Small intestine (tissue), 7 donors: Measurements from ENCODE around the gene SH2D6. TPM values are rescaled to one million over a fixed set of nuclear protein-coding genes. Genes with fewer than 3 reads are reported as not detected.
A peak's percentile ranks its signal among the peaks of the same experiment; 100 is the strongest.
"Not testable (repeated sequence)": the region's sequence is repeated elsewhere in the genome, so short reads cannot be mapped to it uniquely, and the experiment has no call there.

Source experiments
- DNase-seq, 2 donors: peaks; one replicate each; pipeline versions ENCODE4 v3.0.0 to v3.0.0-alpha.2; 2013
- FAIRE-seq: peaks from 2 replicates; lab custom pipeline; 2012; peaks lifted over from hg19 to GRCh38; lab: Jason Lieb, UNC
- H3K27ac ChIP-seq, 3 donors: one replicate each; pipeline ENCODE4 v1.5.1; 2013; ENCODE audit warnings: low read length in 2 of 3, mild to moderate bottlenecking in 2 of 3, control low read depth in 1 of 3, inconsistent platforms in 1 of 3, low read depth in 1 of 3, moderate library complexity in 1 of 3
- H3K27me3 ChIP-seq, 3 donors: one replicate each; pipeline ENCODE4 v1.6.1; 2013; ENCODE audit warnings: low read length in 3 of 3, inconsistent platforms in 1 of 3; ENCODE audit not compliant: control insufficient read depth in 3 of 3, insufficient read depth in 3 of 3
- H3K36me3 ChIP-seq, 3 donors: one replicate each; pipeline ENCODE4 v1.6.1; 2013; ENCODE audit warnings: low read length in 3 of 3, inconsistent platforms in 1 of 3, low read depth in 1 of 3, mild to moderate bottlenecking in 1 of 3, moderate library complexity in 1 of 3; ENCODE audit not compliant: control insufficient read depth in 3 of 3, insufficient read depth in 2 of 3
- H3K4me1 ChIP-seq, 3 donors: one replicate each; pipeline ENCODE4 v1.6.1; 2013; ENCODE audit warnings: low read length in 2 of 3, inconsistent platforms in 1 of 3, low read depth in 1 of 3, mild to moderate bottlenecking in 1 of 3, moderate library complexity in 1 of 3; ENCODE audit not compliant: control insufficient read depth in 3 of 3, insufficient read depth in 2 of 3
- H3K4me3 ChIP-seq, 3 donors: one replicate each; pipeline ENCODE4 v1.5.1; 2013; ENCODE audit warnings: low read length in 3 of 3, control low read depth in 1 of 3, inconsistent platforms in 1 of 3, low read depth in 1 of 3, mild to moderate bottlenecking in 1 of 3, moderate library complexity in 1 of 3
- H3K9me3 ChIP-seq, 2 donors: one replicate each; pipeline ENCODE4 v1.6.1; 2013; ENCODE audit warnings: low read depth in 1 of 2, low read length in 1 of 2; ENCODE audit not compliant: control insufficient read depth in 2 of 2, insufficient read depth in 1 of 2
- WGBS, 3 donors: extraction: QIAGEN DNeasy Blood & Tissue Kit; methylation state at CpG; one replicate each; pipeline ENCODE4 v1.1.7; 2013; 5-methylcytosine and 5-hydroxymethylcytosine counted together
- polyA plus RNA-seq, 4 donors: library from polyadenylated mRNA; stranded (reverse) in 3 of 4; unstranded in 1 of 4; fragments of 200-250 nt in 3 of 4; fragments of 120-200 nt in 1 of 4; gene quantifications; one replicate each; pipeline versions ENCODE4 v1.2.1 to v1.2.3, GENCODE V29; 2013
- donor health status: healthy with polysubstance abuse.
- donor health status: control.
- donor health status: control.
- donor health status: Bipolar disorder and iron deficiency.
- donor health status: healthy.

SH2D6 gene
- polyA plus RNA-seq, 4 donors: 2.8 to 122 (median 23.8) TPM

DNA sequence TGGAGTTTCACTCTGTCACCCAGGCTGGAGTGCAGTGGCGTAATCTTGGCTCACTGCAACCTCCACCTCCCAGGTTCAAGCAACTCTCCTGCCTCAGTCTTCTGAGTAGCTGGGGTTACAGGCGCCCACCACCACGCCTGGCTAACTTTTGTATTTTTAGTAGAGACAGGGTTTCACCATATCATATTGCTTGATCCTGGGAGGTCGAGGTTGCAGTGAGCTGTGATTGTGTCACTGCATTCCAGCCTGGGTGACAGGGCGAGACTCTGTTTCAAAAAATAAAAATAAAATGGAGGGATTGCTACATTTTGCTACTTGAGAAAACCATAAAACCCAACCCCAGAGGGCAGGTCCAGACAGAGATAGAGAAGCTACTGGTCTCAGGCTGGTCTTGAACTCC is 35.4 kb upstream of the SH2D6 start:
- not testable (repeated sequence) for DNase-seq, H3K27me3 ChIP-seq, H3K27ac ChIP-seq, H3K4me1 ChIP-seq, FAIRE-seq, H3K4me3 ChIP-seq
- peaks cover 0 to 11% of the 10 kb centered on the region in 2 donors for H3K9me3 ChIP-seq
- WGBS, 3 donors: 94 to 95% (median 95%) methylated on average over 5 of the region's 5 CpGs
- peaks cover 4 to 49% (median 9%) of the 10 kb centered on the region in 3 donors for H3K36me3 ChIP-seq

- Histone ChIP-seq H3K27me3 (no peaks in the 10 kb centered on the region), H3K9me3 (peaks cover 0 to 11% of the 10 kb centered on the region in 2 donors), H3K4me1 (no peaks in the 10 kb centered on the region), H3K4me3 (no peak overlapping the region), H3K36me3 (peaks cover 6 to 49% (median 8%) of the 10 kb centered on the region in 3 donors), H3K27ac (no peak overlapping the region)
- no peak for DNase-seq
- 89 to 91% (median 90%) methylated on average over 4 of the region's 4 CpGs for WGBS, 3 donors
- FAIRE-seq: no peak
Measured at GRCh38 chr2:85383850-85384249, 34.7 kb upstream of the SH2D6 start.

GRCh38 chr2:85385746-85386145 is 32.8 kb upstream of the SH2D6 start:
- Histone ChIP-seq H3K4me3 (no peak overlapping the region), H3K27me3 (no peaks in the 10 kb centered on the region), H3K36me3 (peaks cover 5 to 59% (median 13%) of the 10 kb centered on the region in 3 donors), H3K9me3 (no peaks in the 10 kb centered on the region), H3K27ac (no peak overlapping the region), H3K4me1 (no peaks in the 10 kb centered on the region)
- DNase-seq: no peak
- whole genome bisulfite sequencing, 3 donors: 85 to 93% (median 85%) methylated on average over 2 of the region's 2 CpGs
- no peak for FAIRE-seq

GRCh38 chr2:85387754-85388153 is 30.8 kb upstream of the SH2D6 start:
- peaks cover 5 to 71% (median 15%) of the 10 kb centered on the region in 3 donors for H3K36me3 ChIP-seq
- no peak overlapping the region for H3K4me3 ChIP-seq
- FAIRE-seq (no peak), DNase-seq (no peak)
- H3K4me1 ChIP-seq: no peaks in the 10 kb centered on the region
- H3K27ac ChIP-seq: no peak overlapping the region
- WGBS, 3 donors: 88 to 89% (median 89%) methylated on average over 2 of the region's 2 CpGs
- H3K27me3 ChIP-seq: no peaks in the 10 kb centered on the region
- no peaks in the 10 kb centered on the region for H3K9me3 ChIP-seq

DNA sequence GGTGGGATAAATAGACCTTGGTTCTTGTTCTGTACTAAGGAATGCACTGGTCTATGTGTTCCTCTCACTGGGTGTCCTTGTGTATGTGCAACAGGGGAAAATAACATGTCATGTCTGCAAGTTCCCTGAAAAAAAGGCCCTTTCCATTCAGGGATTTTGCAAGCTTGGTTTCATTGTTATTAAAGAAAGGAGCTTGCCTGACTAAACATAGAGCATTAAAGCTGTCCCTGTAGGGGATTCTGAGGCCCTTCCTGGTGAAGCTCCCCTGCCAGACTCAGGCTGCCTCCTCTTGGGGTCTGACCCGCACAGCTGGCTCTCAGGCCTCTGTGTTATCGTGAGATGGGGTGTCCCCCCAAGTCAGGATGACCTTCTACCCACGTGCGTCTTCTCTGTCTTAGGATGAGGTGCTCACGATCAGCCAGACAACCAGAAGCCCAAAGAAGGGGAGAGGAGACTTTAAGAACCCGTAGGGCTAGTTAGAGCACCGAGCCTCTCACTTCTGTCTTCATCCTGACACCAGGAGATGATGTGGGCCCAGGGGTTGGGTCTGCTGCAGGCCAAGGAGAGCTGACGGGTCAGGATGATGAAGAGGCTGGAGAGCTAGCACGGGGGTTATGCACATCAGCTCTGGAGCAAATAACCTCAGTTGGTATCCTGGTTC is 29.5 kb upstream of the SH2D6 start:
- no peaks in the 10 kb centered on the region for H3K4me1 ChIP-seq
- 86 to 89% (median 88%) methylated on average over 9 of the region's 9 CpGs for WGBS, 3 donors
- H3K27me3 ChIP-seq: no peaks in the 10 kb centered on the region
- no peak overlapping the region for H3K27ac ChIP-seq
- no peak overlapping the region for H3K4me3 ChIP-seq
- FAIRE-seq: no peak
- no peaks in the 10 kb centered on the region for H3K9me3 ChIP-seq
- no peak for DNase-seq
- peaks cover 5 to 72% (median 15%) of the 10 kb centered on the region in 3 donors for H3K36me3 ChIP-seq

DNA sequence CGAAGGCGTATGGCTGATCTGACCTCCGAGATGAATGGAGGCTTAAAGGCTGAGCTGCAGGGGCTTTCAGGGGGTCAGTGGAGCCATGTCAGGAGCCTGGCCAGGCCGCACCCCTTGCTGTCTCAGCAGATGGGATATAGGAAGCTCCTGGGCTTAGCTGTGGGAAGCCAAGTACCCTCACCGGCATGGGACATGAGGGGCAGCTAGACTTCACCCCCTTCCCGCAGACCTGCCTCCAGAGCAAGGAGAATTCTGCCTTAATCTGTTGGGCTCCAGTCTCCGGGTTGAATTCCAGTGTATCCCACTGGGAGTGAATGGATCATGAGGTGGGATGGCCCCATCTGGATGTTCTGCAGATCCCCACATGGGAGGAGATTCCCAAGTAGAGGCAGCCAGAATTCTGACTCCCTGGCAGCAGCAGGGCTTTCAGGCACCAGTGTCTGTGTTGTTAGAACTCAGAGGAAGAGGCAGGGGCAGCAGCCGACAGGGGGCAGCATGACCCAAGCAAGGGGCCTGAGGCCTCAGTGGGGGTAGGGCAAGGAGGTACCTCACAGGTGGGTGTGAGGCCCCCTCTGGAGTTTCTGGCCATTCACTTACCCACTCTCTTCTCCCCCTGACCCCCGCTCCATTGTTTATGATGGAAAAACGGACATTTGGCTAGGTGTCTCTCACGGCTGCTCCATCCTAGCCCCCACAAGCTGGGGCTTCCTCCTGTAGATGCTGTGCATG is 27.4 kb upstream of the SH2D6 start:
- peak; percentile 55 to 71 for DNase-seq

GRCh38 chr2:85393836-85394235 is 24.7 kb upstream of the SH2D6 start:
- H3K27ac ChIP-seq: no peak overlapping the region
- no peak for FAIRE-seq
- H3K4me3 ChIP-seq: no peak overlapping the region
- no peaks in the 10 kb centered on the region for H3K4me1 ChIP-seq
- WGBS, 3 donors: 92 to 100% (median 96%) methylated on average over 3 to 4 of the region's 4 CpGs
- no peak for DNase-seq
- H3K36me3 ChIP-seq: peaks cover 4 to 85% (median 9%) of the 10 kb centered on the region in 3 donors
- H3K27me3 ChIP-seq: no peaks in the 10 kb centered on the region
- no peaks in the 10 kb centered on the region for H3K9me3 ChIP-seq

More for the DNA sequence above, 27.4 kb upstream of the SH2D6 start:
- FAIRE-seq: no peak
- Histone ChIP-seq H3K4me1 (no peaks in the 10 kb centered on the region), H3K4me3 (no peak overlapping the region), H3K36me3 (peaks cover 9 to 76% (median 9%) of the 10 kb centered on the region in 3 donors), H3K9me3 (no peaks in the 10 kb centered on the region), H3K27ac (no peak overlapping the region), H3K27me3 (no peaks in the 10 kb centered on the region)
- 76 to 82% (median 81%) methylated on average over 11 of the region's 11 CpGs for WGBS, 3 donors

- Histone ChIP-seq H3K4me1 (no peaks in the 10 kb centered on the region), H3K4me3 (no peak overlapping the region), H3K27ac (no peak overlapping the region), H3K9me3 (no peaks in the 10 kb centered on the region), H3K27me3 (no peaks in the 10 kb centered on the region), H3K36me3 (peaks cover 4 to 85% (median 6%) of the 10 kb centered on the region in 3 donors)
- no peak for DNase-seq
- 81 to 87% (median 85%) methylated on average over 4 of the region's 4 CpGs for WGBS, 3 donors
- FAIRE-seq: no peak
Measured at GRCh38 chr2:85394261-85394681, 24.2 kb upstream of the SH2D6 start.
